Measurements from ENCODE around the gene NXPH4.

Gene NXPH4

GRCh38 chr12:57213058-57213715, 3.4 kb upstream of the NXPH4 start:
- H3K27me3 ChIP-seq (ENCODE audit: insufficient read depth, low read depth, severe bottlenecking): peaks cover 12% of the 10 kb centered on the region
- peak; percentile 82 for DNase-seq
- H3K9me3 ChIP-seq (ENCODE audit: severe bottlenecking): no peaks in the 10 kb centered on the region
- no peak overlapping the region for H3K4me3 ChIP-seq (ENCODE audit: low read depth, low read length)
- H3K27ac ChIP-seq: no peak overlapping the region
- H3K36me3 ChIP-seq: no peaks in the 10 kb centered on the region
- peak; percentile 94 for TF ChIP-seq CTCF (IDR thresholded peaks at IDR 0.05; ENCODE audit: low read depth, low read length)

GRCh38 chr12:57213763-57214397, 2.7 kb upstream of the NXPH4 start:
- Histone ChIP-seq H3K9me3 (ENCODE audit: severe bottlenecking) (no peaks in the 10 kb centered on the region), H3K36me3 (no peaks in the 10 kb centered on the region), H3K27ac (no peak overlapping the region), H3K4me3 (ENCODE audit: low read depth, low read length) (no peak overlapping the region), H3K27me3 (ENCODE audit: insufficient read depth, low read depth, severe bottlenecking) (peaks cover 12% of the 10 kb centered on the region)
- DNase-seq: no peak
- TF ChIP-seq CTCF (IDR thresholded peaks at IDR 0.05; ENCODE audit: low read depth, low read length): no peak

GRCh38 chr12:57214398-57214781, 2.2 kb upstream of the NXPH4 start:
- H3K27me3 ChIP-seq (ENCODE audit: insufficient read depth, low read depth, severe bottlenecking): peaks cover 12% of the 10 kb centered on the region
- H3K36me3 ChIP-seq: no peaks in the 10 kb centered on the region
- H3K27ac ChIP-seq: no peak overlapping the region
- no peak overlapping the region for H3K4me3 ChIP-seq (ENCODE audit: low read depth, low read length)
- peak; percentile 77 for DNase-seq
- no peaks in the 10 kb centered on the region for H3K9me3 ChIP-seq (ENCODE audit: severe bottlenecking)
- TF ChIP-seq CTCF (IDR thresholded peaks at IDR 0.05; ENCODE audit: low read depth, low read length): peak; percentile 89

GRCh38 chr12:57215065-57215464, 1.5 kb upstream of the NXPH4 start:
- no peak for DNase-seq
- Histone ChIP-seq H3K27ac (no peak overlapping the region), H3K27me3 (ENCODE audit: insufficient read depth, low read depth, severe bottlenecking) (peaks cover 12% of the 10 kb centered on the region), H3K9me3 (ENCODE audit: severe bottlenecking) (no peaks in the 10 kb centered on the region), H3K4me3 (ENCODE audit: low read depth, low read length) (no peak overlapping the region), H3K36me3 (no peaks in the 10 kb centered on the region)
- no peak for TF ChIP-seq CTCF (IDR thresholded peaks at IDR 0.05; ENCODE audit: low read depth, low read length)

GRCh38 chr12:57215668-57216013, 953 bp upstream of the NXPH4 start:
- H3K36me3 ChIP-seq: no peaks in the 10 kb centered on the region
- H3K4me3 ChIP-seq (ENCODE audit: low read depth, low read length): no peak overlapping the region
- H3K9me3 ChIP-seq (ENCODE audit: severe bottlenecking): no peaks in the 10 kb centered on the region
- no peak overlapping the region for H3K27ac ChIP-seq
- no peak for TF ChIP-seq CTCF (IDR thresholded peaks at IDR 0.05; ENCODE audit: low read depth, low read length)
- peak; percentile 37 for DNase-seq
- H3K27me3 ChIP-seq (ENCODE audit: insufficient read depth, low read depth, severe bottlenecking): peaks cover 12% of the 10 kb centered on the region

All from WERI-Rb-1 (cell line).